SK-N-SH treated with all-trans-retinoic acid at 6 μM for 48 hours (cell line): ENCODE results near the gene TRIM54.

Experiments
- ATAC-seq: fragments of 200-7000 bp; cut with Tn5 transposase; 3 replicates; pipeline ENCODE4 v1.9.1; 2020; ENCODE audit warnings: mild to moderate bottlenecking, moderate library complexity
- BACH2 ChIP-seq: fragments of 250-450 bp; sonication (Bioruptor Pico); IDR thresholded peaks from 2 replicates; pipeline ENCODE4 v1.9.0; 2021; ENCODE audit warnings: mild to moderate bottlenecking, borderline replicate concordance
- CREB5 ChIP-seq: fragments of 250-450 bp; sonication (Bioruptor Pico); IDR thresholded peaks from 2 replicates; pipeline ENCODE4 v1.5.1; 2020; ENCODE audit warnings: low read depth, mild to moderate bottlenecking, moderate library complexity
- CSDC2 ChIP-seq: fragments of 250-450 bp; sonication (Bioruptor Pico); IDR thresholded peaks from 2 replicates; pipeline ENCODE4 v1.5.0; 2020; ENCODE audit warnings: mild to moderate bottlenecking, moderate library complexity
- GLIS3 ChIP-seq: fragments of 250-450 bp; sonication (Bioruptor Pico); IDR thresholded peaks from 2 replicates; pipeline ENCODE4 v1.5.0; 2020; ENCODE audit warnings: mild to moderate bottlenecking, moderate library complexity
- ISL1 ChIP-seq: fragments of 250-450 bp; sonication (Bioruptor Pico); IDR thresholded peaks from 2 replicates; pipeline ENCODE4 v2.1.2; 2022; ENCODE audit warnings: mild to moderate bottlenecking, moderate library complexity
- OSR1 ChIP-seq: fragments of 250-450 bp; sonication (Bioruptor Pico); IDR thresholded peaks from 2 replicates; pipeline ENCODE4 v1.8.0; 2022; ENCODE audit warnings: moderate library complexity, mild to moderate bottlenecking, inconsistent platforms
- PPARA ChIP-seq: fragments of 250-450 bp; sonication (Bioruptor Pico); IDR thresholded peaks from 2 replicates; pipeline ENCODE4 v1.5.0; 2020; ENCODE audit warnings: mild to moderate bottlenecking, borderline replicate concordance
- SNAI2 ChIP-seq: fragments of 250-450 bp; sonication (Bioruptor Pico); IDR thresholded peaks from 2 replicates; pipeline ENCODE4 v1.5.0; 2020; ENCODE audit warnings: mild to moderate bottlenecking, moderate library complexity
- TOX ChIP-seq: fragments of 250-450 bp; sonication (Bioruptor Pico); IDR thresholded peaks from 2 replicates; pipeline ENCODE4 v1.8.0; 2021; ENCODE audit warnings: mild to moderate bottlenecking, moderate library complexity, borderline replicate concordance
- ZFP3 ChIP-seq: fragments of 250-450 bp; sonication (Bioruptor Pico); IDR thresholded peaks from 2 replicates; pipeline ENCODE4 v1.5.0; 2020; ENCODE audit warnings: mild to moderate bottlenecking, moderate library complexity
- ZFP30 ChIP-seq: fragments of 450-650 bp; formaldehyde crosslinking; IDR thresholded peaks from 2 replicates; pipeline ENCODE4 v1.5.0; 2022; ENCODE audit warnings: mild to moderate bottlenecking, moderate library complexity
- ZNF565 ChIP-seq: fragments of 450-650 bp; formaldehyde crosslinking; conservative IDR thresholded peaks from 2 replicates; pipeline ENCODE4 v1.5.0; 2020; ENCODE audit warnings: low read depth, mild to moderate bottlenecking, moderate library complexity
- ZNF70 ChIP-seq: fragments of 450-650 bp; formaldehyde crosslinking; IDR thresholded peaks from 2 replicates; pipeline ENCODE4 v1.5.0; 2020; ENCODE audit warnings: mild to moderate bottlenecking, moderate library complexity
- ZNF8 ChIP-seq: fragments of 450-650 bp; formaldehyde crosslinking; IDR thresholded peaks from 2 replicates; pipeline ENCODE4 v1.5.0; 2020; ENCODE audit warnings: mild to moderate bottlenecking, moderate library complexity
- TF ChIP-seq, protein P1 (sequence below): fragments of 250-450 bp; sonication (Bioruptor Pico); IDR thresholded peaks from 2 replicates; pipeline ENCODE4 v1.8.0; 2020; ENCODE audit warnings: mild to moderate bottlenecking, moderate library complexity, borderline replicate concordance
- TF ChIP-seq, protein P2 (sequence below): fragments of 250-450 bp; sonication (Bioruptor Pico); IDR thresholded peaks from 2 replicates; pipeline ENCODE4 v1.5.0; 2020; ENCODE audit warnings: mild to moderate bottlenecking, moderate library complexity

TRIM54 gene

GRCh38 chr2:27262379-27263286, 19.6 kb upstream of the TRIM54 start, which contains the start of gene SLC30A3:
SLC30A3 (minus strand) TSS chr2:27263047; CDS start chr2:27262906, 141 bp downstream.
- ATAC-seq: peak; percentile 71
- TF ChIP-seq SNAI2 (CRISPR knock-in tag) (no peak), CREB5 (CRISPR knock-in tag) (no peak), ISL1 (CRISPR knock-in tag) (no peak), BACH2 (CRISPR knock-in tag) (no peak), OSR1 (CRISPR knock-in tag) (no peak), CSDC2 (CRISPR knock-in tag) (no peak)

GRCh38 chr2:27263287-27264252, 18.7 kb upstream of the TRIM54 start:
- ATAC-seq: no peak
- TF ChIP-seq TOX (CRISPR knock-in tag) (no peak), ZFP3 (CRISPR knock-in tag) (no peak), PPARA (CRISPR knock-in tag) (no peak), ZNF70 (CRISPR knock-in tag) (no peak), GLIS3 (CRISPR knock-in tag) (no peak), CREB5 (CRISPR knock-in tag) (no peak), OSR1 (CRISPR knock-in tag) (no peak)
- TF ChIP-seq, protein P1, sequence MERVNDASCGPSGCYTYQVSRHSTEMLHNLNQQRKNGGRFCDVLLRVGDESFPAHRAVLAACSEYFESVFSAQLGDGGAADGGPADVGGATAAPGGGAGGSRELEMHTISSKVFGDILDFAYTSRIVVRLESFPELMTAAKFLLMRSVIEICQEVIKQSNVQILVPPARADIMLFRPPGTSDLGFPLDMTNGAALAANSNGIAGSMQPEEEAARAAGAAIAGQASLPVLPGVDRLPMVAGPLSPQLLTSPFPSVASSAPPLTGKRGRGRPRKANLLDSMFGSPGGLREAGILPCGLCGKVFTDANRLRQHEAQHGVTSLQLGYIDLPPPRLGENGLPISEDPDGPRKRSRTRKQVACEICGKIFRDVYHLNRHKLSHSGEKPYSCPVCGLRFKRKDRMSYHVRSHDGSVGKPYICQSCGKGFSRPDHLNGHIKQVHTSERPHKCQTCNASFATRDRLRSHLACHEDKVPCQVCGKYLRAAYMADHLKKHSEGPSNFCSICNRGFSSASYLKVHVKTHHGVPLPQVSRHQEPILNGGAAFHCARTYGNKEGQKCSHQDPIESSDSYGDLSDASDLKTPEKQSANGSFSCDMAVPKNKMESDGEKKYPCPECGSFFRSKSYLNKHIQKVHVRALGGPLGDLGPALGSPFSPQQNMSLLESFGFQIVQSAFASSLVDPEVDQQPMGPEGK: no peak
- TF ChIP-seq, protein P2, sequence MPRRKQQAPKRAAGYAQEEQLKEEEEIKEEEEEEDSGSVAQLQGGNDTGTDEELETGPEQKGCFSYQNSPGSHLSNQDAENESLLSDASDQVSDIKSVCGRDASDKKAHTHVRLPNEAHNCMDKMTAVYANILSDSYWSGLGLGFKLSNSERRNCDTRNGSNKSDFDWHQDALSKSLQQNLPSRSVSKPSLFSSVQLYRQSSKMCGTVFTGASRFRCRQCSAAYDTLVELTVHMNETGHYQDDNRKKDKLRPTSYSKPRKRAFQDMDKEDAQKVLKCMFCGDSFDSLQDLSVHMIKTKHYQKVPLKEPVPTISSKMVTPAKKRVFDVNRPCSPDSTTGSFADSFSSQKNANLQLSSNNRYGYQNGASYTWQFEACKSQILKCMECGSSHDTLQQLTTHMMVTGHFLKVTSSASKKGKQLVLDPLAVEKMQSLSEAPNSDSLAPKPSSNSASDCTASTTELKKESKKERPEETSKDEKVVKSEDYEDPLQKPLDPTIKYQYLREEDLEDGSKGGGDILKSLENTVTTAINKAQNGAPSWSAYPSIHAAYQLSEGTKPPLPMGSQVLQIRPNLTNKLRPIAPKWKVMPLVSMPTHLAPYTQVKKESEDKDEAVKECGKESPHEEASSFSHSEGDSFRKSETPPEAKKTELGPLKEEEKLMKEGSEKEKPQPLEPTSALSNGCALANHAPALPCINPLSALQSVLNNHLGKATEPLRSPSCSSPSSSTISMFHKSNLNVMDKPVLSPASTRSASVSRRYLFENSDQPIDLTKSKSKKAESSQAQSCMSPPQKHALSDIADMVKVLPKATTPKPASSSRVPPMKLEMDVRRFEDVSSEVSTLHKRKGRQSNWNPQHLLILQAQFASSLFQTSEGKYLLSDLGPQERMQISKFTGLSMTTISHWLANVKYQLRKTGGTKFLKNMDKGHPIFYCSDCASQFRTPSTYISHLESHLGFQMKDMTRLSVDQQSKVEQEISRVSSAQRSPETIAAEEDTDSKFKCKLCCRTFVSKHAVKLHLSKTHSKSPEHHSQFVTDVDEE (CRISPR knock-in tag): no peak

GRCh38 chr2:27264253-27264752, 17.9 kb upstream of the TRIM54 start:
- peak; percentile 36 for ATAC-seq
- TF ChIP-seq ZNF8 (CRISPR knock-in tag) (no peak), CREB5 (CRISPR knock-in tag) (no peak), ZFP30 (CRISPR knock-in tag) (no peak), ZNF565 (CRISPR knock-in tag) (no peak), OSR1 (CRISPR knock-in tag) (no peak), GLIS3 (CRISPR knock-in tag) (no peak)
- TF ChIP-seq, all 23 proteins: peak for 0
